HFFc6 (cell line): ENCODE results near the gene FAM50B. TPM values are rescaled to one million over a fixed set of nuclear protein-coding genes. Genes with fewer than 3 reads are reported as not detected.
A peak's percentile ranks its signal among the peaks of the same experiment; 100 is the strongest.

Source experiments
- DNase-seq: peaks from one replicate; pipeline ENCODE4 v3.0.0-alpha.2; 2018
- H3K27ac Mint-ChIP-seq: 2 replicates; pipeline ENCODE4 v1.8.0; 2020; ENCODE audit warnings: mild to moderate bottlenecking, mixed read lengths
- H3K27me3 Mint-ChIP-seq: 2 replicates; pipeline ENCODE4 v1.8.0; 2021; ENCODE audit warnings: mild to moderate bottlenecking, moderate library complexity, mixed read lengths; ENCODE audit not compliant: insufficient read depth
- H3K36me3 Mint-ChIP-seq: 2 replicates; pipeline ENCODE4 v1.8.0; 2021; ENCODE audit warnings: low read depth, mixed read lengths
- H3K4me1 Mint-ChIP-seq: 2 replicates; pipeline ENCODE4 v1.8.0; 2020; ENCODE audit warnings: low read depth, mixed read lengths
- H3K4me3 Mint-ChIP-seq: 2 replicates; pipeline ENCODE4 v1.8.0; 2020; ENCODE audit warnings: mild to moderate bottlenecking, moderate library complexity, mixed read lengths
- H3K9me3 Mint-ChIP-seq: 2 replicates; pipeline ENCODE4 v1.8.0; 2020; ENCODE audit warnings: mild to moderate bottlenecking, mixed read lengths
- CTCF ChIP-seq: fragments of 200-600 bp; sonication (generic); IDR thresholded peaks from 2 replicates; pipeline ENCODE4 v1.5.0; 2021; ENCODE audit warnings: antibody characterized with exemption, mild to moderate bottlenecking
- total RNA-seq, 6 experiments: library from RNA; stranded (reverse); fragmentation: NEBNext Ultra II Directional; extraction: Animal tissue kit (Norgen Biotek cat#: 25700); gene quantifications; 2 replicates in 1 of 6; 3 replicates in 5 of 6; pipeline ENCODE4 v1.2.3, GENCODE V29; 2021

Gene FAM50B
- total RNA-seq, 6 experiments from 2014 or later, result 8.0 to 11.7 (median 10.2) TPM

GRCh38 chr6:3867641-3868502 lies 18.7 kb downstream of the FAM50B start:
- H3K36me3 Mint-ChIP-seq, result no peaks in the 10 kb centered on the region
- H3K27me3 Mint-ChIP-seq, result peaks cover 3% of the 10 kb centered on the region
- peaks cover 24% of the 10 kb centered on the region for H3K4me1 Mint-ChIP-seq
- peak overlapping the region; percentile 22 for H3K27ac Mint-ChIP-seq
- peak overlapping the region; percentile 57 for H3K4me3 Mint-ChIP-seq
- TF ChIP-seq CTCF, result no peak
- DNase-seq, result peak; percentile 37
- no peaks in the 10 kb centered on the region for H3K9me3 Mint-ChIP-seq

GRCh38 chr6:3868544-3868943 lies 19.4 kb downstream of the FAM50B start:
- H3K27me3 Mint-ChIP-seq, result peaks cover 3% of the 10 kb centered on the region
- no peaks in the 10 kb centered on the region for H3K9me3 Mint-ChIP-seq
- H3K36me3 Mint-ChIP-seq, result no peaks in the 10 kb centered on the region
- peaks cover 24% of the 10 kb centered on the region for H3K4me1 Mint-ChIP-seq
- no peak for DNase-seq
- TF ChIP-seq CTCF, result no peak
- H3K4me3 Mint-ChIP-seq, result no peak overlapping the region; the same call in 1 of the 2 replicates
- H3K27ac Mint-ChIP-seq, result no peak overlapping the region

- no peak for DNase-seq
- Mint-ChIP-seq H3K27ac (no peak overlapping the region), H3K9me3 (no peaks in the 10 kb centered on the region), H3K27me3 (peaks cover 3% of the 10 kb centered on the region), H3K4me3 (no peak overlapping the region), H3K4me1 (peaks cover 24% of the 10 kb centered on the region), H3K36me3 (no peaks in the 10 kb centered on the region)
- no peak for TF ChIP-seq CTCF
Measured at GRCh38 chr6:3869284-3869631, 20.1 kb downstream of the FAM50B start.

GRCh38 chr6:3869632-3870527 lies 20.7 kb downstream of the FAM50B start:
- H3K27ac Mint-ChIP-seq, result no peak overlapping the region

More at GRCh38 chr6:3869632-3870527, 20.7 kb downstream of the FAM50B start:
- H3K27me3 Mint-ChIP-seq, result peaks cover 3% of the 10 kb centered on the region
- TF ChIP-seq CTCF, result no peak
- no peaks in the 10 kb centered on the region for H3K9me3 Mint-ChIP-seq
- peaks cover 24% of the 10 kb centered on the region for H3K4me1 Mint-ChIP-seq
- H3K36me3 Mint-ChIP-seq, result no peaks in the 10 kb centered on the region
- DNase-seq, result no peak
- no peak overlapping the region for H3K4me3 Mint-ChIP-seq
